BLaER1 treated with 17β-estradiol and CSF1 and Interleukin-3, amounts not matched to agents 10 nM and 100 nM (cell line): Measurements from ENCODE around the gene GRK4.

Source experiments
- H3K27ac ChIP-seq, 11 experiments: shearing (Covaris generic); formaldehyde crosslinking; 2 replicates each; pipeline ENCODE4 v1.8.1; 2022
- H3K27me3 ChIP-seq, 11 experiments: shearing (Covaris generic); formaldehyde crosslinking; 2 replicates each; pipeline ENCODE4 v1.8.1; 2022
- H3K36me3 ChIP-seq, 11 experiments: shearing (Covaris generic); formaldehyde crosslinking; 2 replicates each; pipeline ENCODE4 v1.8.1; 2022
- H3K4me1 ChIP-seq, 10 experiments: shearing (Covaris generic); formaldehyde crosslinking; 2 replicates each; pipeline ENCODE4 v1.8.1; 2022
- H3K4me2 ChIP-seq, 11 experiments: shearing (Covaris generic); formaldehyde crosslinking; 2 replicates each; pipeline ENCODE4 v1.8.1; 2022
- H3K4me3 ChIP-seq, 10 experiments: shearing (Covaris generic); formaldehyde crosslinking; 2 replicates each; pipeline ENCODE4 v1.8.1; 2022
- H3K9ac ChIP-seq, 11 experiments: shearing (Covaris generic); formaldehyde crosslinking; 2 replicates each; pipeline ENCODE4 v1.8.1; 2022
- H3K9me3 ChIP-seq, 11 experiments: shearing (Covaris generic); formaldehyde crosslinking; replicated peaks in 1 of 11; 2 replicates each; pipeline ENCODE4 v1.8.1; 2022
- H4K20me1 ChIP-seq, 11 experiments: shearing (Covaris generic); formaldehyde crosslinking; 2 replicates each; pipeline ENCODE4 v1.8.1; 2022
- Cebpa-rat ChIP-seq, 11 experiments: shearing (Covaris generic); IDR thresholded peaks; 2 replicates each; pipeline ENCODE4 v1.8.1; 2022

Gene GRK4

GRCh38 chr4:2996415-2996814 is 33.0 kb downstream of the GRK4 start:
- Histone ChIP-seq H3K4me3 (no peak overlapping the region), H3K27me3 (no peaks in the 10 kb centered on the region), H4K20me1 (no peaks in the 10 kb centered on the region), H3K4me2 (no peak overlapping the region), H3K27ac (no peak overlapping the region), H3K36me3 (no peaks in the 10 kb centered on the region), H3K9me3 (no peaks in the 10 kb centered on the region), H3K9ac (no peak overlapping the region), H3K4me1 (no peaks in the 10 kb centered on the region)
- TF ChIP-seq Cebpa-rat (IDR thresholded peaks at IDR 0.05) = no peak

- H3K4me2 ChIP-seq = no peak overlapping the region
- H3K9me3 ChIP-seq = no peaks in the 10 kb centered on the region
- H3K4me3 ChIP-seq = no peak overlapping the region
- no peaks in the 10 kb centered on the region for H3K4me1 ChIP-seq
- H4K20me1 ChIP-seq = no peaks in the 10 kb centered on the region
- no peak overlapping the region for H3K27ac ChIP-seq
- H3K27me3 ChIP-seq = no peaks in the 10 kb centered on the region
- no peak overlapping the region for H3K9ac ChIP-seq
- no peak for TF ChIP-seq Cebpa-rat (IDR thresholded peaks at IDR 0.05)
- H3K36me3 ChIP-seq = no peaks in the 10 kb centered on the region
Measured at GRCh38 chr4:3007724-3008123, 44.4 kb downstream of the GRK4 start.

- no peak overlapping the region for H3K4me3 ChIP-seq
- H3K4me2 ChIP-seq = no peak overlapping the region
- no peak for TF ChIP-seq Cebpa-rat (IDR thresholded peaks at IDR 0.05)
- H4K20me1 ChIP-seq = no peaks in the 10 kb centered on the region; a peak in 1 of 22 replicates
- no peaks in the 10 kb centered on the region for H3K4me1 ChIP-seq
- H3K27me3 ChIP-seq = no peaks in the 10 kb centered on the region
- no peaks in the 10 kb centered on the region for H3K9me3 ChIP-seq
- no peaks in the 10 kb centered on the region for H3K36me3 ChIP-seq
- H3K27ac ChIP-seq = no peak overlapping the region
- H3K9ac ChIP-seq = no peak overlapping the region
Measured at GRCh38 chr4:3009422-3009821, 46.1 kb downstream of the GRK4 start.

GRCh38 chr4:3010577-3010976 is 47.2 kb downstream of the GRK4 start:
- H4K20me1 ChIP-seq = no peaks in the 10 kb centered on the region; a peak in 1 of 22 replicates
- TF ChIP-seq Cebpa-rat (IDR thresholded peaks at IDR 0.05) = no peak
- no peaks in the 10 kb centered on the region for H3K36me3 ChIP-seq
- no peaks in the 10 kb centered on the region for H3K9me3 ChIP-seq
- no peak overlapping the region for H3K4me3 ChIP-seq
- no peaks in the 10 kb centered on the region for H3K4me1 ChIP-seq
- no peak overlapping the region for H3K27ac ChIP-seq
- no peak overlapping the region for H3K4me2 ChIP-seq
- no peaks in the 10 kb centered on the region for H3K27me3 ChIP-seq
- H3K9ac ChIP-seq = no peak overlapping the region

- no peak overlapping the region for H3K4me3 ChIP-seq
- no peak for TF ChIP-seq Cebpa-rat (IDR thresholded peaks at IDR 0.05)
- no peaks in the 10 kb centered on the region; a peak in 1 of 22 replicates for H4K20me1 ChIP-seq
- H3K27me3 ChIP-seq = no peaks in the 10 kb centered on the region
- no peaks in the 10 kb centered on the region for H3K36me3 ChIP-seq
- H3K9me3 ChIP-seq = no peaks in the 10 kb centered on the region
- no peak overlapping the region for H3K27ac ChIP-seq
- no peaks in the 10 kb centered on the region for H3K4me1 ChIP-seq
- no peak overlapping the region for H3K4me2 ChIP-seq
- H3K9ac ChIP-seq = no peak overlapping the region
Measured at GRCh38 chr4:3010998-3011397, 47.6 kb downstream of the GRK4 start.

- H3K4me2 ChIP-seq = no peak overlapping the region
- no peaks in the 10 kb centered on the region for H3K9me3 ChIP-seq
- H3K27me3 ChIP-seq = no peaks in the 10 kb centered on the region
- H3K36me3 ChIP-seq = no peaks in the 10 kb centered on the region
- H3K4me3 ChIP-seq = no peak overlapping the region
- H3K9ac ChIP-seq = no peak overlapping the region
- H3K4me1 ChIP-seq = no peaks in the 10 kb centered on the region
- H4K20me1 ChIP-seq = no peaks in the 10 kb centered on the region; a peak in 1 of 22 replicates
- TF ChIP-seq Cebpa-rat (IDR thresholded peaks at IDR 0.05) = no peak
- no peak overlapping the region for H3K27ac ChIP-seq
Measured at GRCh38 chr4:3011456-3012220, 48.3 kb downstream of the GRK4 start.

GRCh38 chr4:3013323-3013722 is 50.0 kb downstream of the GRK4 start:
- no peaks in the 10 kb centered on the region for H3K27me3 ChIP-seq
- no peaks in the 10 kb centered on the region for H3K9me3 ChIP-seq
- H3K4me3 ChIP-seq = no peak overlapping the region
- H3K4me1 ChIP-seq = peaks cover 0 to 7% (median 0%) of the 10 kb centered on the region in 10 experiments; a peak in 1 of 20 replicates
- H3K27ac ChIP-seq = no peak overlapping the region
- no peak overlapping the region for H3K9ac ChIP-seq
- no peaks in the 10 kb centered on the region for H3K36me3 ChIP-seq
- no peak overlapping the region for H3K4me2 ChIP-seq
- TF ChIP-seq Cebpa-rat (IDR thresholded peaks at IDR 0.05) = no peak
- no peaks in the 10 kb centered on the region; a peak in 1 of 22 replicates for H4K20me1 ChIP-seq

GRCh38 chr4:3013839-3014350 is 50.5 kb downstream of the GRK4 start:
- H3K27ac ChIP-seq = no peak overlapping the region
- H3K36me3 ChIP-seq = no peaks in the 10 kb centered on the region
- H3K4me2 ChIP-seq = no peak overlapping the region
- H3K27me3 ChIP-seq = no peaks in the 10 kb centered on the region
- TF ChIP-seq Cebpa-rat (IDR thresholded peaks at IDR 0.05) = no peak
- no peak overlapping the region for H3K9ac ChIP-seq
- H4K20me1 ChIP-seq = no peaks in the 10 kb centered on the region; a peak in 1 of 22 replicates
- H3K9me3 ChIP-seq = no peaks in the 10 kb centered on the region
- peaks cover 0 to 7% (median 0%) of the 10 kb centered on the region in 10 experiments; a peak in 1 of 20 replicates for H3K4me1 ChIP-seq
- no peak overlapping the region for H3K4me3 ChIP-seq

GRCh38 chr4:3016961-3017360 is 53.6 kb downstream of the GRK4 start:
- no peak for TF ChIP-seq Cebpa-rat (IDR thresholded peaks at IDR 0.05)
- Histone ChIP-seq H3K4me2 (no peak overlapping the region), H3K4me3 (no peak overlapping the region), H3K27ac (no peak overlapping the region), H4K20me1 (no peaks in the 10 kb centered on the region; a peak in 1 of 22 replicates), H3K9ac (no peak overlapping the region), H3K9me3 (no peaks in the 10 kb centered on the region), H3K36me3 (no peaks in the 10 kb centered on the region), H3K4me1 (peaks cover 0 to 7% (median 0%) of the 10 kb centered on the region in 10 experiments; a peak in 1 of 20 replicates), H3K27me3 (no peaks in the 10 kb centered on the region)

- Histone ChIP-seq H3K27ac (no peak overlapping the region), H3K4me3 (no peak overlapping the region), H3K27me3 (no peaks in the 10 kb centered on the region), H3K9ac (no peak overlapping the region), H4K20me1 (no peaks in the 10 kb centered on the region; a peak in 1 of 22 replicates), H3K9me3 (no peaks in the 10 kb centered on the region), H3K4me2 (no peak overlapping the region), H3K4me1 (peaks cover 0 to 7% (median 0%) of the 10 kb centered on the region in 10 experiments; a peak in 1 of 20 replicates), H3K36me3 (no peaks in the 10 kb centered on the region)
- TF ChIP-seq Cebpa-rat (IDR thresholded peaks at IDR 0.05) = no peak
Measured at GRCh38 chr4:3017504-3017903, 54.1 kb downstream of the GRK4 start.
